Measurements from ENCODE around the gene APCDD1.
A peak's percentile ranks its signal among the peaks of the same experiment; 100 is the strongest.
"Not testable (repeated sequence)": the region's sequence is repeated elsewhere in the genome, so short reads cannot be mapped to it uniquely, and the experiment has no call there.

Gene APCDD1

DNA sequence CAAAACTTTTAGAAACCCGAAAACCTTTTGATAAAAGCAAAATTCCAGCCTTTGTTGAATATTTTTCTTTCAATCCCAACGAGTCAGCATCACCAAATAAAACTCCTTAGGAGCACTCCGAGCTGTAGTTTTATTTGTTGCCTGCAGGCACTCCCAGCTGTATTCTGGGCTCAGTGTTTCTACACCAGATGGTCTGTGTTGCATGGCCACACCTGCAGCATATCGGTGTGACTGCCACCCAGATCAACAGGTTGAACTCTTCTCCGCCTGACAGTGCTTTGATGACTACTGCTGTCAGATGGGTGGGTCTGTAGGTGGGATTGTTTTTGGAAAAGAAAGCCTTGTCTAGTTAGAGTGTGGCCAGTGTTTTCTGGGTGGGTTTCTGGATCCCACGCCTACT lies 32.7 kb downstream of the APCDD1 start:
- no peak for DNase-seq (ENCODE audit: low read depth in 4 of 4, low spot score in 1 of 4)

DNA sequence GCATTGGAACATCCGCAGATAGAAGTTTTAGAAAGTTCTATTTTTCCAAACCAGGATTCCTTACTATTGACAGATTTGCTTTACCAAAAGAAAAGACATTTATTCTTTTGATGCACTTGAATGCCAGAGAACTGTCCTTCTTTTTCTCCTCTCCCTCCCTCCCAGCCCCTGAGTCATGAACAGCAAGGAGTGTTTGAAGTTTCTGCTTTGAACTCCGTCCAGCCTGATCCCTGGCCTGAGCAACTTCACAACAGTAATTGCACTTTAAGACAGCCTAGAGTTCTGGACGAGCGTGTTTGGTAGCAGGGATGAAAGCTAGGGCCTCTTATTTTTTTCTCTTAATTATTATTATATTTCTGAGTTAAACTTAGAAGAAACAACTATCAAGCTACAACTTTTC lies 33.6 kb downstream of the APCDD1 start:
- DNase-seq (ENCODE audit: low read depth in 4 of 4, low spot score in 1 of 4): no peak

DNA sequence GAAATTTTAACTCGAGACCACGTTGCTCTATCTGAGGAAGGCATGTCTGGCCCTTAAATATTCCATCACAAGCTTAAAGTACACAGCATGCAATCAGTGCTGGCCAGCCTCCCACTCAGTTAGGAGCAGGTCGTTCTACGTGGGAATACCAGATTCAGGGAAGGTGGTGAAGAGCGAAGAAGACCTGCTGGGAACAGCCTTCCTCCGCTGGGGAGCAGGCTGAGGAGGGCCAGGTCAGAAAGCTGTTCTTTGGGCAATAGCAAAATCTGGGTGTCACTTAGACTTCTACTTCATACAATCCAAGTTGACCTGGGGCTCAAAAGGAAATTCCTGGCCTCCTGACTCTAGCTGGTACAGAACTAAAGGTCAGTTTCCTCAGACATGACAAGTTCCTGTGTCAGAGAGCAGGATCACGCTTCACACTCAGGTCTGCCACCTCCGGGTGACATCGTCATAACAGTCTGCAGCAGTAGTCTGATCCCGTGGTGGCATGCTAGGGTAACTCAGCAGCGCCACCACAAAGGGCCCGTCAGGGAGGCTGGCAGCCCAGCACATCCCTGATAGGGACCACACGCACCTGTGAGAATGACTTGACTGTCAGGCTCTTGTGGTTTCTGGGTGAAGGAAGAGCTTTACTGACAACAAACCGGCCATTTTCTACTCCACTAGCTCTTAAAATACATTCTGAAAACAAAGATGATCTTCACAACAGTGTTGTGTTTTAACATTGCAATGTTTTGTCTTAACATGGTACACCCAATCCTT lies 36.1 kb downstream of the APCDD1 start:
- peak; percentile 17 to 53 (median 36) for DNase-seq (ENCODE audit: low read depth in 4 of 4, low spot score in 1 of 4)

DNA sequence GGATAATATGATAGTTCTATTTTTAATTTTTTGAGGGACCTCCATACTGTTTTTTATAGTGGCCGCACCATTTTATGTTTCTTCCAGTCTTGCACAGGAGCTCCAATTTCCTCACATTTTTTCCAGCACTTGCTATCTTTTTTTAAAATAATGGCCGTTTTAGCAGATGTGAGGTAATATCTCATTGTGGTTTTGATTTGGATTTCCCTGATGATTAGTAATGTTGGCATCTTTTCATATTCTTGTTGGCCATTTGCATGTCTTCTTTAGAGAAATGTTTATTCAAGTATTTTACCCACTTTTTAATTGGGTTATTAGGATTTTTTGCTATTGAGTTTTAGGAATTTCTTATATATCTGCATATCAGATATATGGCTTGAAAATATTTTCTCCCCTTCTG lies 41.5 kb downstream of the APCDD1 start:
- no peak for DNase-seq (ENCODE audit: low read depth in 4 of 4, low spot score in 1 of 4)

DNA sequence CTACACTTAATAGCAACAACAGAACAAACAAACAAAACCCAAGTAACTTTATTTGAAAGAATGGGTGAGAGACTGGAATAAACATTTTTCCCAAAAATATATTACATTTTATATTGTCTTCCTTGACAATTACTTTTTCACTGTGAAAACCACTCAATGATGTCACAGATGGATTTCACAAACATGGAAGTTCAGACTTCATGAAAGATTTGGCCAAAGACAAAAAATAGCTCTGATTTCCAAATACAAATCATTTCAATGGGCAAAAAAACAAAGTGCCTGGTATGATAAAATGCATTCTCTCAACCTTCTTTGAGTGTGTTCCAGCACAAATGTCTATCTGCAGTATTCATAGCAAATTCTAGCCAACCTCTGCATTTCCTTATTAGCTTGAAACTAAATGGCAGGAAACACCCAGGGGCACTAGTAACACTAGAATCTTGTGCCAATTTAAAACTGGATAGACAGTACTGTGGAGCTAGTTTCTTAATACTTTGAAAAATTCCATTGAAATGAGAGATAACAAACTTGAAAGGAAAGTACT lies 42.8 kb downstream of the APCDD1 start:
- DNase-seq (ENCODE audit: low read depth in 4 of 4, low spot score in 1 of 4): no peak

DNA sequence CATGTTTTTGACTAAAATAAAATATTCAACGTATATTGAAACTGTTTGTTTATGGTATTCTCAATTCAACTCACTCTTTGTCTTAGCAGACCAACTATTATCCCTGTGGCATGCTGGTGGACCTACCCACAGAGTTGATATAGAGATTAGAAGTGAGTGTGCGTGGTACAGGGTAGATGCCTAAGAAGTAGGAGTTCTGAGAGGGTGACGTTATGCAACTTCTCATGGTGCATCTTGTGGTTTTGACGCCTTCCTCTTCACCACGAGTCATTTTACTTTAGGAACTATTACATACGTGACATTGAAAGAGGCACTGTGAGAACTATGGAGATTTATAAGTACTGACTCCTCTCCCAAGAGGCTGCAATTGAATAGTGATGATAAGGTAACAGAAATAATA lies 44.8 kb downstream of the APCDD1 start:
- no peak for DNase-seq (ENCODE audit: low read depth in 4 of 4, low spot score in 1 of 4)

DNA sequence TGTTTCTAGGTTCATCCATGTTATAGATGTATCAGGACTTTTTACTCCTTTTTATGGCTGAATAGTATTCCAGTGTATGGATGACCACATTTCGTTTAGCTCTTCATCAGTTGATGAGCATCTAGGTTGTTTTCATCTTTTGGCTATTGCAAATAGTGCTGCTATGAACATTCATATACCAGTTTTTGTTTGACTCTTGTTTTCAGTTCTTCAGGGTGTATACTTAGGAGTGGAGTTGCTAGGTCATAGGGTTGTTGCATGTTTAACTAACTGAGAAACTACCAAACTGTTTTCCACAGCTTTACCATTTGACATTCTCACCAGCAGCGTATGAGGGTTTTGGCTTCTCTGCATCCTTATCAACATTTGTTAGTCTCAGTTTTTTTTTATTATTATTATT lies 45.6 kb downstream of the APCDD1 start:
- DNase-seq (ENCODE audit: low read depth in 4 of 4, low spot score in 1 of 4): no peak

DNA sequence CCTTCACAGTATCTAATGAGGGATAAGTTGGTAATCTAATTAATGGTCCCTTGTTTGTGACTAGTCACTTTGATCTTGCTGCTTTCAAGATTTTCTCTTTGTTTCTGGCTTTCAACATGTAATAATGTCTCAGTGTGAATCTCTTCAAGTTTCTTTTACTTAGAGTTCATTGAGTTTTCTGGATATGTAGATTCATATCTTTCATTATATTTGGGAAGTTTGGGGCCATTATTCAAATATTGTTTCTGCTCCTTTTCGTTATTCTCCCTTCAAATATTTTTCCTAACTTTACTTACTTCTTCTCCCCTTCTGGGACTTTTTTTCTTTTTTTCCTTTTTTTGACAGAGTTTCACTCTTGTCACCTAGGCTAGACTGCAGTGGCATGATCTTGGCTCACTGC lies 50.3 kb downstream of the APCDD1 start:
- no peak for DNase-seq (ENCODE audit: low read depth in 4 of 4, low spot score in 1 of 4)

DNA sequence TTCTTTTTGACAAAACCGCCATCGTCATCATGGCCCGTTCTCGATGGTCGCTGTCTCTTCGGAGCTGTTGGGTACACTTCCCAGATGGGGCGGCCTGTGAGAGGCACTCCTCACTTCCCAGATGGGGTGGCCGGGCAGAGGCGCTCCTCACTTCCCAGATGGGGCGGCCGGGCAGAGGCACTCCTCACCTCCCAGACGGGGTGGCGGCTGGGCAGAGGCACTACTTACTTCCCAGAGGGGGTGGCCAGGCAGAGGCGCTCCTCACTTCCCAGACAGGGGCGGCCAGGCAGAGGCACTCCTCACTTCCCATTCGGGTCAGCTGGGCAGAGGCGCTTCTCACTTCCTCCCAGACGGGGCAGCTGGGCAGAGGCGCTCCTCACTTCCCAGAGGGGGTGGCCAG lies 51.5 kb downstream of the APCDD1 start:
- not testable (repeated sequence) for DNase-seq (ENCODE audit: low read depth in 4 of 4, low spot score in 1 of 4)

DNA sequence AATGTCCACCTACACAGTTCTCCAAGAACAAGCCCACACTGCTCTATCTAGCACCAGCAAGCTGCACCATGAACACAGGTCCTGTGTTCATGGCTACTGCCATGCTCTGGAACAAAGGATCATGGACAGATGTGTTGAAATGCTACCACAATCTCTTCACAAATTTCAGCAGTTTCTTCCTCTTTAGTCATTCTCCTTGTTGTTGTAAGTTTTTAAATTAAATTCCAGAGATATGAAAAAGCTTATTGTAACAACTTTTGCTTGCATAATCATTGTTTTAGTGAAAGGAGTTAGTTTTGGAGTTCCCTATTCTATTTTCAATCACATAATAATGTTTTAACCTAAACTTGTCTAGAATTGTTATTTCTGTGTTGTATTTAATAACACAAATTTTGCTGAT lies 54.2 kb downstream of the APCDD1 start:
- no peak for DNase-seq (ENCODE audit: low read depth in 4 of 4, low spot score in 1 of 4)

DNA sequence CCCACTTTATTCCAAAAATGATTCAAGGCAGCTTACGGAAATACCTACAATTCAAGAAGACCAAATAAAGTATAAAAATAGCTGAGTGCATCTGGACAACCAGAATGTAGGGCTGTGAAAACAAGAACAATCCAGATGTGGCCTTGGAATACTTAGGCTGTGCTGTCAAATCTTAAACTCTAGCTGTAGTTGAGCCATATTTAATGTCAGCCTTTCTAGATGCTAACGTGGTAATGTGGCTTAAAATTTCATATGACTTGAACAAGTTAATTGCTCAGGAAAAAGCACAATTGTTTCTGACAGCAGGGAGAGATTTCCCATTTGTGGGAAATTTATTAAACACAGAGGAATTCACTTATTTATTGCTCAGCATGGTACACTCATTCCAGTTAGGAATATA lies 56.8 kb downstream of the APCDD1 start:
- no peak for DNase-seq (ENCODE audit: low read depth in 4 of 4, low spot score in 1 of 4)

DNA sequence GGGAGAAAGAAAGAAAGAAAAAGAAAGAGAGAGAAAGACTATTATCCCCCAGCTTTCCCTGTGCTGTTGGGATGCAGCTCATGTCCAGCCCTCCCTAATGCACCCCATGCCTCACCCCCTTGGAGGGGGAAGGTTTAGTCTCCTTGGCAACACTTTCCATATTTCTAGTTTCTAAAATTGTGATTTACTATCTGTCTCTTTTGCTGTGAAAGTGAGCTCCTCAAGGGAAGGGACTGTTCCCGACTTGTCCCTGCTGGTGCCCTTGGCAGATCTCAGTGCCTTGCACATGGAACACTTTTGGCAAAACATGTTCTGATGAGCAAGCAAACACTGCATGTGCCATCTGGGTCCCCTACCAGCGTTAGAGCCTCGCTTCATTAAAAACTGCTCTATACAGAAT lies 59.6 kb downstream of the APCDD1 start:
- DNase-seq (ENCODE audit: low read depth in 4 of 4, low spot score in 1 of 4): no peak

DNA sequence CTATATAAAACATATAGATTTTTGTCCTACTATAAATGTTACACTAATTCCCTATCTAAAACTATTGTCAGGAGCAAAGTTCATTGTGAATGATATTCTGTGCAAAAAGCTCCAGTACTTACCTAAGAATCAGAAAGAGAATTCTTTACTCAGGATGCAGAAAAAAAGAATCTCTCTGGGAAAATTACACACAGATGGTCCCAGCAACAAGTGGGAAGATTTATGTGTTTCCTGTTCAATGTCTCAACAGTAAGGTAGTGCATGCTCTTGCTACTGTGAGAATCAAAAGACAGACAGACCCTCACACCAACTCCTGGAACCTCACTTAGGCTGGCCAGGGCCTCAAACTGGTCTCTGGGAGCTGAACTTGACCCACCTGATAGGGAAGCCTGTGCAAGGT lies 60.2 kb downstream of the APCDD1 start:
- no peak for DNase-seq (ENCODE audit: low read depth in 4 of 4, low spot score in 1 of 4)

DNA sequence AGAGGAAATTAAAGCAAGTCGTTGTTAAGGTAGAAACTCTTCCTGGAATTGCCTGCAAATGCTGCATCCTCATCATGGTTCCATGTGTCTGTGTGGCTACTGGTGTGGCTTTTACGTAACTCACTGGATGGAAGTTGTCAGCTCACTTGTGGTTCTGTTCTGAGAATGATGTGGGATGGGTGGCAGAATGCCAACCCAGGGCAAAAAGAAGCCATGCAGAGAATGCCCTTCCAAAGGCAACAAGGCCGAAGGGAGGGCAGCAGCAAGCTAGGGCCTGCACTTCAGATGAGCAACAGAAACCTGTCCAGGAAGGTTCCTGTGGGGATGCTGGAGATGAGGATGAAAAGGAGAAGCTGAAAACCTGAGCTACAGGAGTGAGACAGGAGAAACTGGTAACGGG lies 61.0 kb downstream of the APCDD1 start:
- no peak for DNase-seq (ENCODE audit: low read depth in 4 of 4, low spot score in 1 of 4)

DNA sequence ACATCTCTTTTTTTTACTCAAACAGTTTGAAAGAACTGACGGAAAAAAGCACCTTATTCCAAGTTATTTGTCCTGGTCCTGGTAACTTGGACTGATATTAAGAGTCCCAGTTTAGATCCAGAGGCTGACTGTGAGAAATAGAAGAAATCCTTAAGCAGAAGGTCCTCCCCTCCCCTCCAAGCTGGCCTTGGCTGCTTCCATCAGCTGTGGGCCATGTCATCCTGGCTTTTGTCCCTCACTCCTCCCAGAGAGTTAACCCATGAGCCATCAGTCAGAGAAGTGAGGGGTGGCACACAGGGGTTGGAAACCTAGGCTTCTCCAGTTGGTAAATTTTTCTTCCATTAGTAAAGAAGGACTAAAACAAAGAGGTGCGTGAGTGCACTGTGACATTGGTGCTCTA lies 61.6 kb downstream of the APCDD1 start:
- DNase-seq (ENCODE audit: low read depth in 4 of 4, low spot score in 1 of 4): no peak

DNA sequence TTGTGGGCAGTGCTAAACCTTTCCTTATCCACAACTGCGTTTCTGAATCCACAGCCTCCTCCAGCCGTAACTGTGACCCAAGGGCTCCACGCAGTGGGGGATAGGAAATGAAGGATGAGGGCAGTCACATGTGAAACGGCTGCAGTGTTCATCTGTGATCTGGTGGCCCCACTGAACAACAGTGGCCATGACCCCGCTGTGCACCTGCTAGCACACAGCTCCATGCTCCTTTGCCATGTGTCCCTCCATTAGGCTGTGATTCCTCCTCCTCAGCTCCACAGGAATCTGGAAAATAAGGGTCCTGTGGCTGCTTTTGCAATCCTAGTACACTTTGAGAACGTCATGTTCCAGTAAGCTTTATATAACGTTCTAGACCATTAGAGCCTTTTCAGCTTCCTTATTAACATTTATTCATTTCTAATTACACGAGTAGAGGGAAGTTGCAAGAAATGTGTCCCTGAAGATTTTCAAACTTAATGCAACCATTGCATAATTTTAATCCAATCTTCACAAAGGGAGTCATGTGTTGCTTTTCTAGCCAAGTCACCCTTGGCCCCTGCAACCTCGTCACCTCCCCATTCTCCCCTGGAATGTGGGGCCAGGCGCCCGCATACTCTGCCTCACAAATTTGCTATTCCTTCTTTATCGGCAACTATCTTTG lies 64.3 kb downstream of the APCDD1 start:
- no peak for DNase-seq (ENCODE audit: low read depth in 4 of 4, low spot score in 1 of 4)

DNA sequence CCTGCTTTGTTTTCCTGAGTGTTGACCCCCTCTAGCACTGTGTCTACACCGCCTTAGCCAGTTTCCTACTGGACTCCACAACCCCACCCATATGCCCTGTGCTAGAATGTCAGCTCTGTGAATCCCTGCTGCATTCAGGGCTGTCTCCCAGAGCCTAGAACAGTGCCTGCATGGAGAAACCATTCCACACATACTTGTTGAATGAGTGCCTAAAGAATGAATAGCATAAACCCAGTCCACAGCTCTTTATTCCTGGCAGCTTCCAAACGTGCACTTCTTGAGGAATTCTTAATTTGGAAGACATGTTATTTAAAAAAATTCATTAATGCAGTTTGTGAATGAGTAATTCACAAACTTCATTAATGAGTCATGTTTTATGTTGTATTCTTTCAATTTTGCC lies 64.9 kb downstream of the APCDD1 start:
- no peak for DNase-seq (ENCODE audit: low read depth in 4 of 4, low spot score in 1 of 4)

DNA sequence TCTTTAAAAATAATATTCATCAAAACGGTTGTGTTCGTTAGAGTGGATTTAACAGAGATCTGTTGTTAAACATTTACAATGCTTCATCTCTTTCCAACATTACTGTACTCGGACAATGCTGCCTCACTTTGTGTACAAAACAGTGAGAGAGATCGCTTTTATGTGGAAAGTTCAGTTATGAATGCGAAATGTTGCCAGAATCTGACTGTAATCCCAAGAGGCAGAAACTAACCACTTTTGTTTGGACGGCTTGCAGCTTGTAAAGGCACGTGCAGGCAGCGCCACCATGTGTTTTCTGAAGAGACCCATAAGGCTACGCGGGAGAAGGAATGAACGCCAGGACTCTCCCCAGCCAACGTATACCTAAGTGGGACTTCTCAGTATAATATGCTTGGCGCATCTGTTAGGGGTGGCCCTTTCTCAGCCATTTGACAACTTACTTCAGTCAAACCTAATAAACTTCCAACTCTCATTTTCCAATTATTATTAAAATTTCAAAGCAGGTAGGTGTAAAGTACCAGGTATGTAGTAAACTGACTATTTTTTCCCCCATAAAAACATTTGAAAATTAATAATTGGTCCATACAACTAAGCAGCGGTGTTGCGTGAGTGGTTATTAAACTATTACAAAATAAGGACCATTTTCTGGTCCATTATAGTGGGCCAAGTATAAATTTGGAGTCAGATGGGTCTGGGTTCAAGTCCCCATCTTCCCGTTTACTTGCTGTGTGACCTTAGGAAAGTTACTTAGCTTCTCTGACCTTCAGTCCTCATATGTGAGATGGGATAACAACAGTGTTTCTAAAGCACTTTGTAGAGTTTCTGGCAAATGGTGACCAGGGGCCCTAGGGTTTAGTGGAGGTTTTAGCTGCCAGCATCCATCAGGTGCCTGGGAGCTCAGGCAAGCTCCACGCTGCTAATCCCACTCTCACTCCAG lies 65.8 kb downstream of the APCDD1 start:
- DNase-seq (ENCODE audit: low read depth in 4 of 4, low spot score in 1 of 4): peak in 3 of 4 experiments; percentile 24 to 38 (median 33)

DNA sequence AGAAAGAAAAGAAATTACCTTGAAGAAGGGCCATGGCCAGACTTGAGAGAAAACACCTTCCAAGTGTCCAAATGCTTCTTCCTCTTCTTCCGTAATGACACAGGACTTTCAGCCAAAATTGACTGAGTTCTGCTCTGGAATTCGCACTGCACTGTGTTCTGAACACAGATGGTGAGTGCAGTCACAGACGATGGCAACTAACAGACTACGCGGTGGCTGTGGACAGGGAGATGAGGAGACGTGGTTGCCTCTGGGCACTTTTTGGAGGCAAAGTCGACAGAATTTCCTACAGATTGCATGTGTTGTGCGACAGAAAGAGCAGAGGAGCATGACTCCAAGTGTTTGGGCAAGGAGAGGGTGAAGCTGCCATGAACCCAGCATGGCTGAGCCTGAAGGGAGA lies 67.1 kb downstream of the APCDD1 start:
- DNase-seq (ENCODE audit: low read depth in 4 of 4, low spot score in 1 of 4): no peak

DNA sequence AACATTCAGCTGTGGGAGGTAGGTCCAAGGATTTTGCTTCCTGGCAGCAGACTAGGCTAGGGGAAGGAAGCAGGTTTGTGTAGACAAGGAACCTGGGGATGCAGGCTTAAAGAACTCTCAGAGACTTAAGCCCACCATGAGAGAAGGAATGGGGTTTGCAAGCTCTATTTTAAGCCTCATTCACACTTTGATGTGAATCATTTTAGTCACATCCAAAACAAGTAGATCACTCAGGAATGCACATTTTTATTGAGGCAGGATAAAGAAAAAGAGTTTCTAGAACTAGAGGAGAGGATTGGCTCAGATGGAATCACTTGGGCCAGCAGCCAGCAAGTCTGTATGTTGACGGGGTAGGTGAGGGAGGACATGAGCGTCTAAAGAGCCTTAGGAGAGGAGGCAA lies 68.1 kb downstream of the APCDD1 start:
- no peak for DNase-seq (ENCODE audit: low read depth in 4 of 4, low spot score in 1 of 4)

DNA sequence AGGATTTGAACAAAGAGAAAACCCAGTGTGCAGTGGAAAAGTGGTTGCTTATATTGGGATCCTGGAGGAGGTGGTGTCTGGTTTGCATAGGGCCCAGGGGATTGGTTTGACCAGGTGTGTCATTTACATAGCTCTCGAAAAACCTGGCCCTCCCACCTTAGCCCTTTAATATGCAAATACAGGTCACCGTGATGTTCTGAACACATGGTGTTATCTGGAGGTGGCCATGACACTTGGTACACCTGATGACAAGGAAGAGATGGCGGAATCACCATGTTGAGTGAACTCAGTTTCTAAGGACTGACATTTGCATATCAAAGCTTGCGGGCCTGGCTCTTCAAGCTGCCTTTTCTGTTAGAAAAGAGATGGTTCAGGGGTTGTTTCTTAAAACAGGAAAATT lies 69.1 kb downstream of the APCDD1 start:
- DNase-seq (ENCODE audit: low read depth in 4 of 4, low spot score in 1 of 4): no peak
